GM12878 (cell line): ENCODE results near the gene PANX2. TPM values are rescaled to one million over a fixed set of nuclear protein-coding genes. Genes with fewer than 3 reads are reported as not detected.

Experiments
- ATAC-seq: fragments of 200-7000 bp; cut with Tn5 transposase; 3 replicates; pipeline ENCODE4 v1.9.1; 2020; ENCODE audit warnings: mild to moderate bottlenecking, moderate library complexity
- BruUV-seq: library from RNA; stranded (reverse); fragments of 400-500 nt; replicated peaks from 2 replicates; lab custom pipeline; 2021; lab: Mats Ljungman, UMichigan
- CTCF ChIA-PET: fragments of 300-600 bp; sonication (Branson Sonifier 250); formaldehyde crosslinking; extraction: SDS; loops from one replicate; lab custom pipeline; 2021; ENCODE audit warnings: inconsistent platforms; lab: Yijun Ruan, JAX
- POLR2A ChIA-PET: fragments of 350-600 bp; formaldehyde crosslinking; extraction: SDS; loops from one replicate; lab custom pipeline; 2021; ENCODE audit warnings: inconsistent platforms; lab: Charles Lee
- RAD21 ChIA-PET: fragments of 300-600 bp; sonication (Branson Sonifier 250); formaldehyde crosslinking; loops from one replicate; lab custom pipeline; 2023; ENCODE audit warnings: antibody characterized with exemption; ENCODE audit not compliant: unreplicated experiment; lab: Charles Lee
- SMC1A ChIA-PET: fragments of 300-600 bp; sonication (Branson Sonifier 250); formaldehyde crosslinking; loops from one replicate; lab custom pipeline; 2023; ENCODE audit not compliant: unreplicated experiment, uncharacterized antibody; lab: Charles Lee
- DNase-seq: peaks from one replicate; pipeline ENCODE4 v3.0.0-alpha.2; 2011; ENCODE audit warnings: low read depth, low spot score
- FAIRE-seq: peaks from 3 replicates; lab custom pipeline; 2011; peaks lifted over from hg19 to GRCh38; lab: Jason Lieb, UNC
- H2AFZ ChIP-seq: 2 replicates; pipeline ENCODE4 v1.6.0; 2011; ENCODE audit warnings: low read depth, low read length, control low read depth; ENCODE audit not compliant: control insufficient read depth
- H3K27ac ChIP-seq: 2 replicates; pipeline ENCODE4 v1.5.1; 2011; ENCODE audit warnings: control low read depth; ENCODE audit not compliant: control insufficient read depth, insufficient read depth
- H3K27me3 ChIP-seq, 2 experiments: replicated peaks in 1 of 2; 2 replicates each; pipeline versions ENCODE4 v1.6.0 to v1.6.1; 2011; ENCODE audit warnings: low read length in 1 of 2; ENCODE audit not compliant: control insufficient read depth in 2 of 2, insufficient read depth in 2 of 2
- H3K36me3 ChIP-seq, 2 experiments: 2 replicates each; pipeline ENCODE4 v1.5.1; 2011; ENCODE audit warnings: low read length in 1 of 2; ENCODE audit not compliant: control insufficient read depth in 2 of 2, insufficient read depth in 2 of 2
- H3K4me1 ChIP-seq: 2 replicates; pipeline ENCODE4 v1.6.1; 2011; ENCODE audit warnings: mild to moderate bottlenecking, low read length, moderate library complexity, mixed read lengths; ENCODE audit not compliant: control insufficient read depth, insufficient read depth
- H3K4me2 ChIP-seq: 2 replicates; pipeline ENCODE4 v1.6.0; 2011; ENCODE audit warnings: control low read depth; ENCODE audit not compliant: control insufficient read depth, insufficient read depth
- H3K4me3 ChIP-seq: fragments of 200-600 bp; sonication (generic); 2 replicates; pipeline ENCODE4 v1.5.1; 2016
- H3K79me2 ChIP-seq: 2 replicates; pipeline ENCODE4 v1.6.0; 2011; ENCODE audit warnings: low read length; ENCODE audit not compliant: control insufficient read depth, insufficient read depth
- H3K9ac ChIP-seq: 2 replicates; pipeline ENCODE4 v1.8.0; 2011; ENCODE audit warnings: low read length, control low read depth, mixed read lengths; ENCODE audit not compliant: control insufficient read depth, insufficient read depth
- H3K9me3 ChIP-seq: replicated peaks from 3 replicates; pipeline ENCODE4 v1.5.1; 2011; ENCODE audit warnings: mild to moderate bottlenecking, low read length; ENCODE audit not compliant: control insufficient read depth, insufficient read depth
- H4K20me1 ChIP-seq: 2 replicates; pipeline ENCODE4 v1.6.0; 2011; ENCODE audit not compliant: control insufficient read depth, insufficient read depth
- CBX3 ChIP-seq: fragments of 200-600 bp; sonication (generic); IDR thresholded peaks from 2 replicates; pipeline ENCODE4 v1.6.1; 2016; ENCODE audit warnings: low read depth, borderline replicate concordance
- CHD2 ChIP-seq: IDR thresholded peaks from 2 replicates; pipeline ENCODE4 v1.6.1; 2011; ENCODE audit warnings: low read depth, low read length, improper control_type of control experiment, borderline replicate concordance
- E2F4 ChIP-seq: IDR thresholded peaks from 2 replicates; pipeline ENCODE4 v1.6.1; 2012; ENCODE audit warnings: low read depth, low read length, improper control_type of control experiment
- GABPA ChIP-seq: IDR thresholded peaks from 2 replicates; pipeline ENCODE4 v1.6.1; 2014; ENCODE audit warnings: antibody characterized with exemption, low read depth, mild to moderate bottlenecking, inconsistent platforms
- GATAD2B ChIP-seq: fragments of 450-650 bp; conservative IDR thresholded peaks from 2 replicates; pipeline ENCODE4 v1.6.1; 2017; ENCODE audit warnings: low read depth, mild to moderate bottlenecking, moderate library complexity
- IKZF2 ChIP-seq, 2 experiments: fragments of 450-650 bp; IDR thresholded peaks; 2 replicates each; pipeline ENCODE4 v1.6.1; 2017; ENCODE audit warnings: mild to moderate bottlenecking in 2 of 2, moderate library complexity in 2 of 2
- PAX5 ChIP-seq: IDR thresholded peaks from 2 replicates; pipeline ENCODE4 v1.6.1; 2011; ENCODE audit warnings: low read depth, low read length, borderline replicate concordance
- PBX3 ChIP-seq: IDR thresholded peaks from 2 replicates; pipeline ENCODE4 v1.6.1; 2011; ENCODE audit warnings: mild to moderate bottlenecking, low read depth, low read length, moderate library complexity; ENCODE audit not compliant: insufficient replicate concordance
- POU2F2 ChIP-seq: IDR thresholded peaks from 3 replicates; pipeline ENCODE4 v1.6.1; 2011; ENCODE audit warnings: low read depth, mild to moderate bottlenecking, low read length, borderline replicate concordance
- RELB ChIP-seq: fragments of 450-650 bp; IDR thresholded peaks from 2 replicates; pipeline ENCODE4 v1.6.1; 2017; ENCODE audit warnings: low read depth, mild to moderate bottlenecking, moderate library complexity
- SKIL ChIP-seq: fragments of 450-650 bp; IDR thresholded peaks from 2 replicates; pipeline ENCODE4 v1.6.1; 2017; ENCODE audit warnings: mild to moderate bottlenecking, low read depth, inconsistent platforms; ENCODE audit not compliant: poor library complexity, severe bottlenecking
- SMARCA5 ChIP-seq: fragments of 450-650 bp; IDR thresholded peaks from 2 replicates; pipeline ENCODE4 v1.6.1; 2017; ENCODE audit warnings: mild to moderate bottlenecking
- USF2 ChIP-seq: IDR thresholded peaks from 2 replicates; pipeline ENCODE4 v1.6.1; 2011; ENCODE audit warnings: low read depth, low read length, improper control_type of control experiment, borderline replicate concordance
- YY1 ChIP-seq: IDR thresholded peaks from 2 replicates; pipeline ENCODE4 v1.6.1; 2011; ENCODE audit warnings: low read depth, mild to moderate bottlenecking, low read length
- ZNF622 ChIP-seq: fragments of 450-650 bp; IDR thresholded peaks from 2 replicates; pipeline ENCODE4 v1.6.1; 2017; ENCODE audit warnings: mild to moderate bottlenecking, inconsistent platforms
- ZSCAN29 ChIP-seq: fragments of 450-650 bp; IDR thresholded peaks from 2 replicates; pipeline ENCODE4 v1.6.1; 2017; ENCODE audit warnings: mild to moderate bottlenecking, moderate library complexity
- WGBS: methylation state at CpG from one replicate; pipeline ENCODE4 v1.1.6; 2016; ENCODE audit warnings: low lambda C conversion rate; ENCODE audit not compliant: insufficient replicate concordance, insufficient coverage; ENCODE audit errors: missing lambda C conversion rate; 5-methylcytosine and 5-hydroxymethylcytosine counted together
- in situ Hi-C: fragments of 300-500 bp; cut with MboI; formaldehyde crosslinking; loops from 9 replicates; pipeline ENCODE4 v1.14.3; 2018; ENCODE audit warnings: mixed read lengths
- intact Hi-C: fragments of 100-400 bp; cut with micrococcal nuclease; formaldehyde crosslinking; loops from one replicate; pipeline ENCODE4 v1.14.2; 2022; ENCODE audit not compliant: unreplicated experiment
- polyA plus RNA-seq, 11 experiments: library from polyadenylated mRNA; depleted of rRNA in 4 of 11; unstranded in 6 of 11; stranded (reverse) in 5 of 11; fragments of >200 nt; fragmentation: Nextera tagmentation in 4 of 11; fragmentation: Illumina TruSeq in 1 of 11; extraction: Ambion mirVana in 4 of 11; extraction: Trizol in 1 of 11; gene quantifications; 1 replicate in 1 of 11; 2 replicates in 10 of 11; pipeline versions ENCODE4 v1.2.1 to v1.2.3, GENCODE V29; 2011 to 2016; ENCODE audit warnings: inconsistent platforms in 2 of 11, missing spikeins in 2 of 11, low read depth in 1 of 11
- total RNA-seq, 4 experiments: library from RNA; depleted of rRNA in 3 of 4; stranded (reverse); fragments of >200 nt in 3 of 4; fragmentation: Illumina TruSeq in 1 of 4; extraction: Trizol in 1 of 4; gene quantifications; 2 replicates each; pipeline versions ENCODE4 v1.2.1 to v1.2.3, GENCODE V29; 2013 to 2021

PANX2 gene
- total and polyA plus RNA-seq, 10 of the 15 experiments (the other 5 are each of a cell fraction or from before 2014, with no cell fraction given) = 0.04 to 0.44 (median 0.17) TPM; not detected in 5

GRCh38 chr22:50220603-50221409, 50.3 kb downstream of the PANX2 start:
- peaks cover 16 to 65% of the 10 kb centered on the region in 2 experiments; a peak in 3 of 4 replicates for H3K36me3 ChIP-seq
- no peaks in the 10 kb centered on the region for H3K4me1 ChIP-seq
- RAD21 ChIA-PET = interaction anchor here (0.6 to 0.8 kb wide), 2 partner anchors 12 to 120 kb away, joined by 3 read pairs; no protein-coding TSS in a partner anchor
- no peak for FAIRE-seq
- CTCF ChIA-PET = no interaction called here
- POLR2A ChIA-PET = interaction anchor here (0.7 kb wide), 1 partner anchor 488 kb away, joined by 4 read pairs; no protein-coding TSS in a partner anchor
- intact Hi-C loops = no loop called here
- H3K4me2 ChIP-seq = no peak overlapping the region
- no peak overlapping the region for H2AFZ ChIP-seq
- in situ Hi-C loops = no loop called here
- no peaks in the 10 kb centered on the region for H3K27me3 ChIP-seq
- H3K9ac ChIP-seq = no peak overlapping the region
- H3K79me2 ChIP-seq = no peaks in the 10 kb centered on the region
- no peak for ATAC-seq
- no peak for DNase-seq
- 99% methylated on average over 38 of the region's 45 CpGs for WGBS
- H3K4me3 ChIP-seq = no peak overlapping the region
- H3K27ac ChIP-seq = no peak overlapping the region
- SMC1A ChIA-PET = no interaction called here
- no peaks in the 10 kb centered on the region for H3K9me3 ChIP-seq
- BruUV-seq = TSS peak; percentile 54
- H4K20me1 ChIP-seq = no peaks in the 10 kb centered on the region
- no peak for TF ChIP-seq PAX5
- no peak for TF ChIP-seq GABPA
- no peak for TF ChIP-seq PBX3
- TF ChIP-seq SMARCA5 = no peak
- no peak for TF ChIP-seq GATAD2B
- TF ChIP-seq ZSCAN29 = no peak
- no peak for TF ChIP-seq YY1
- no peak for TF ChIP-seq RELB
- TF ChIP-seq CBX3 = no peak
- TF ChIP-seq SKIL = no peak
- no peak for TF ChIP-seq E2F4
- TF ChIP-seq USF2 = no peak
- no peak for TF ChIP-seq ZNF622
- TF ChIP-seq POU2F2 = no peak
- TF ChIP-seq CHD2 = no peak
- TF ChIP-seq IKZF2 (IDR thresholded peaks at IDR 0.05) = no peak
